GM19455 (cell line): ENCODE data around the gene NKD1.

Source experiments
- ATAC-seq: cut with Tn5 transposase; IDR thresholded peaks from one replicate; pipeline ENCODE4 v1.9.1; 2021; ENCODE audit not compliant: unreplicated experiment

The NKD1 gene

GRCh38 chr16:50597563-50598255 lies 49.5 kb downstream of the NKD1 start:
- no peak for ATAC-seq

- no peak for ATAC-seq
Observed at GRCh38 chr16:50598256-50598894, 50.2 kb downstream of the NKD1 start.

DNA sequence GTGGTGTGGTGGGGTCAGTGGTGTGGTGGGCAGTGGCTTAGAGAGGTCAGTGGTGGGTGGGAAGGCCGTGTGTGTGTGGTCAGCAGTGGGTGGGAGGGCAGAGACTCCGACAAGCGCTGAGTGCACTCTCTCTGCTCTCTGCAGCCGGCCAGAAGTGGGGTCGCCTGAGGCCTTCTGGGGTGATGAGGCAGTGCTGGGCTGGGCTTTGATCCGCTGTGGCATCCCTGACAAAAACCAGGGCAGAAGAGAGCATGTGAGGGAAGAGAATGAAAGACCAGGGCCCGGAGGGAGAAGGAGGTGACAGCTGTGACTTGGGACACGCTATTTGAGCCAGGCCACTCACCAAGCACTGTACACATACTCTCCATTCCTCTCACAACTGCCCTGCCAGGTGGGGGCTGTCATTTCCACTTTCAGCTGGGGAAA lies 50.8 kb downstream of the NKD1 start:
- no peak for ATAC-seq

DNA sequence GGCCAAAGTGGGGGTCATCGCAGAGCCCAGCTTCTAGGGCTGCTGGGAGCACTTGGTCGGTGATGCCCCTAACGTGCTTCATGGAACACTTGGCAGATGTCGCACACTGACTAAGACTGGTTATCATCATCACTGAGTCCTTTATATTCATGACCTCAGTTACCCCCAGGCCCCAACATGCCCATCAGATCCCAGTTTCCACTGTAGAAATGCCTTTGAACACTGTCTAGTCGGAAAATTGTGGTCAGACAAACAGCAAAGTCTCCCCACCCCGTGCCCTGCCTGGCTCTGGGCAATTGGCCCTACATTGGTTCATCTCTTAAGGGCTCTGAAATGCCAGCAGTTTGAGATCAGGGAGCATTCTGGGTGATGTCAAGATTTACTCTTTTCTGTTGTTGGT lies 51.3 kb downstream of the NKD1 start:
- no peak for ATAC-seq

- no peak for ATAC-seq
Observed at GRCh38 chr16:50600582-50601283, 52.5 kb downstream of the NKD1 start.

GRCh38 chr16:50601341-50601740 lies 53.1 kb downstream of the NKD1 start:
- no peak for ATAC-seq

DNA sequence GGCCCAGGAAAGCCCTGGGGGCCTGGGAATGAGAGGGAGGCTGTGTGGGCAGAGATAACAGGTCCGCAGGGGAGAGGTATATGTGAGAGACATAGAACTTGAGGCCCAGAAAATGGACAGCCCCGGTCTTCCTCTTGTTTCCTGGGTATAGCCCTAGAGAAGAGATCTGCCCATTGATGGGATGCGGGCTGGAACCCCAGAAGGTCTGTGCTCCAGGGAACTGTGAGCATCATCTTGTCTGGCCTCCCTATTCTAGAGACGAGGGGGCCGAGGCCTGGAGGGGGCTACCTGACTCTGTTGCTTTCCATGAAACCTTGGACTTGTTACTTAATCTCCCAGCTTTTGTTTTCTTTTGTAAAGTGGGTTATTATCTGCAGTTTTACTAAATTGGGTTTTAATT lies 53.9 kb downstream of the NKD1 start:
- ATAC-seq: no peak

DNA sequence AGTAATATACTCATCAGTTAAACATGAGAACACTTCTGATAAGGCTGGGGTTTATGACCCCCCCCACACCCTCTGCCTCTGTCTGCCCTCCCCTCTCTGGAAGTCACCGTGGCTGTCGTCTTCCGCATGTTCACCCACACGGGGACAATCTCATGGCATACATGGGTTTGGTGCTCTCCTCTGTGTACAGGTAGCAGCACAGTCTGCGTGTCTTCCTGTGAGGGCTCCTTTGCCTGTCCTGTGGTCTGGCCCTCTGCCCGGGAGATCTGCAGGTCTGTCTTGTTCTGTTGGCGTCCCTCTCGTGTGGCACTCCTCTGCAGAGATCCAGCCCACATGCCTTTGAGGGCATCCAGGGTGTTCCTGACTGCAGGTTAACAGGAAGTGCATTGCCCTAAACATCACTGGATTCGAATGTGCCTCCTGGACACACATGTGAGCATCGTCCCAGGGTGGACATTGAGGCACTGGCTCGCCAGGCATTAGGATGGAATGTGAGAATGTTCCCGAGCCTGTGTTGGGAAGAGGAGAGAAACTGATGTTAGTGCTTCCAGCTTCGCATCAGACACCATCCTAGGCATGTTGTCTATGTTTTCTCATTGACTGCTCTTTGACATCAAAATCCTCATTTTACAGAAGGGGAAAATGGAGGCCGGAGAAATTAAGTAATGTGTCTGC lies 54.5 kb downstream of the NKD1 start:
- ATAC-seq: no peak

GRCh38 chr16:50603206-50604064 lies 55.2 kb downstream of the NKD1 start:
- ATAC-seq: no peak

DNA sequence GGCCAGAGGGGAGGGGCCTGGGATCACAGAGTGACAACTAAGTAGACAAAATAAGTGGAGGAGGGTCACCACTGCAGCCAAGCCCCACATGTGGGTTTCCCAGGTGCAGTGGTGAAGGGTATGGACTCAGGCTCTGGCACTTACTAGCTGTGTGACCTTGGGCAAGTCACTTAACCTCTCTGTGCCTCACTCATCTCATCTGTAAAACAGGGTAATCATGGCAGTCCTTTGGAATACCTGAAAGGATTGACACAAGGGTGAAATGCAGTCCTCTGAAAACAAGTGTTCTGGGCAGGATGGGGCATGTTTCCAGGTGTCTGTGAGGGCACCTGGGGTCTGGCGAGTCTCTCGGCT lies 55.8 kb downstream of the NKD1 start:
- no peak for ATAC-seq

DNA sequence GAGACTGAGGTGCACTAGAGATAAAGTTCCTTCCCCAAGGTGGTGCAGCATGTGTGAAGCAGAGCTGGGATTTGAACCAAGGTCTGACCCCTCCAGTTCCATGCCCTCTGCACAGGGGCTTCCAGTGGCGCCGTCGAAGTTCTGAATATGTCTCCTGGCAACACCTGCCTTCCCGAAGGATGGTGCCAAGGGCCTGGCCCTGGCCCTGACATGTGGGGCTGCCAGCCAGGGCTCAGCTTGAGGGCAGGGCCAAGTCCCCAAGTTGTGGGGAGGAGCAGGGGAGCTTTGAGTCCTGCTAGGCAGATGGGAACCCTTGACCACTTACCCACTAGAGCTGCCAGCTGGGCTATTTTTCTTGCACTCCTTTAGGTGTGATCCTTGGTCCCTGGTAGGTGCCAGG lies 56.4 kb downstream of the NKD1 start:
- ATAC-seq: no peak

- no peak for ATAC-seq
Observed at GRCh38 chr16:50605733-50606430, 57.7 kb downstream of the NKD1 start.

- no peak for ATAC-seq
Observed at GRCh38 chr16:50606431-50607050, 58.3 kb downstream of the NKD1 start.

GRCh38 chr16:50607051-50607431 lies 58.8 kb downstream of the NKD1 start:
- ATAC-seq: no peak

GRCh38 chr16:50607447-50607846 lies 59.3 kb downstream of the NKD1 start:
- ATAC-seq: no peak

DNA sequence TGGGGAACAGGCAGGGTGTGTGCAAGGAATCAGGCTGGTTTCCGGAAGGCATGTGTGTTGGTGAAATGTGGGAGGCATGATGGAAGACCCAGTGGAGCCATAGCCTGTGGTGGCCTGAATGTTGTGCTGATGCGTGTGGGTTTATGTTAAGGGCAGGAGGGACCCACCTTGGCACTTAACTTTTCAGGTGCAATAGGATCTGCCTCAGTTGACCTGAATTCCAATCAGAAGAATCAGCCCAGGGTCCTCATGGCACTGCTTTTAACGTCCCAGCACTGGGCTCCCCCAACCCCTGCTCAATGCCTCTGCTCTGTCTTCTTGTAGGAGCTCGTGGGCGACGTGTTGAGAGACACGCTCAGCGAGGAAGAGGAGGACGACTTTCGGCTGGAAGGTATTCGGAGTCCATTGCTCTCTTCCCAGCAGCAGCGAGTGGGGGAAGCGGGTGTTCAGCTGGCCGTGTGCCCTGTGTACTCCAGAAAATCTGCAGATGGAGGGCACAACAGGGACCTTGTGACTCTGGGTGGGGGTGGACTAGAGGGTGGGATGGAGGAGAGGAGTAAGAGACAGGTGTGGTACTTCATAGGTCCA lies 59.9 kb downstream of the NKD1 start:
- ATAC-seq: no peak

DNA sequence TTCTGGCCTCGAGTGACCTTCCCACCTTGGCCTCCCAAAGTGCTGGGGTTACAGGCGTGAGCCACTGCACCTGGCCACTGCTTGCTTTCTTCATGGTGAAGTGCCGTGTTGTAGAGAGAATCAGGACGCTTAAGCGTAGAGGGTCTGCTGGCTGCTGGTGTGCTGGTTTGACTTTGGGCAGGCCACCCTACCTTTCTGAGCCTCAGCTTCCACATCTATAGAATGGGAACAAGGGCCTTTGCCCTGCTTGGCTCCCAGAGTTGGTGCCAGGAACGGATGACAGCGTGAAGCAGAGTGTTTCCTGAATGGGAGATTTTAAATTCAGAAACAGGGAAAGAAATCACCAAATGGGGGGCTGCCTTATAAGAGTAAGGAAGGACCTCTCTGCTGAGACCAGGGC lies 60.9 kb downstream of the NKD1 start:
- no peak for ATAC-seq

DNA sequence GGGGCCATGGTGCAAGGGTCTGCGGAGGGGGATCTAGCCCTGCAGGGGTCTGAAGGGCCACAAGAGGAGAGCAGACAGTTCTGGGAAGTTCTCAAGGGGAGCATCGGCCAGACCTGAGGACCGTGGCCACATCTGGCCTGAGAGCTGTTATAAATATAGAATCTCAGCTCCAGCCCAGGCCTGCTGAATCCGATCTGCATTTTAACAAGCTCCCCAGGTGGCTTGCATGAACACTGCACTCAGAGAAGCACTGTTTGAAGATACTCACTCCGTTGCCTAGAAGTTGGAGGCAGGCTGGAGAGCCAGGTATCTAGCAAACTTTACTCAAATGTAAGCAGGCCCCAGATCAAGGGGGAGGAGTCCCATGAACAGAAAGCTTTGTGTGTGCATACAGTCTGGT lies 61.3 kb downstream of the NKD1 start:
- no peak for ATAC-seq
